ENCODE data around the gene HEXB.
"Not testable (repeated sequence)": the region's sequence is repeated elsewhere in the genome, so short reads cannot be mapped to it uniquely, and the experiment has no call there.

Gene HEXB

GRCh38 chr5:74660140-74660539, 24.9 kb upstream of the HEXB start:
- no peak for DNase-seq

- DNase-seq = no peak
These were observed 24.2 kb upstream of the HEXB start for GRCh38 chr5:74660873-74661272.

DNA sequence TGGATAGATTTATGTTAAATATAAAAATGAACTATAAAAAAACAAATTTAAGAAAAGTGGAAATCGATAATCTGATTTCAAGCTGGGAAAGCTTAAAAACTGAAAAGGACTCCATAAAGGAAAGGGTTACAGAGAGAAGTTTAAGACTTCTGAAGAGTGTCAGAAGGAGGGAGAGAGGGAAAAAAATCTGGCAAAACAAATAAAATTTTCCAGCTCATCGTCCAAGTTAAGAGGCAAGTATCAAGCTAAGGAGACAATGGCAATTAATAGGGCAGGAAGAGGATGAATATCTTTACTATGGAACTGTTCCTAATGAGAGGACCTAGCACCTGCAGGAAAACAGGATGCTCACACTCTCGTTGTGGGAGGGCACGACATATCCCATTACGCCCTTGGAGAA, 20.5 kb upstream of the HEXB start:
- no peak for DNase-seq

DNA sequence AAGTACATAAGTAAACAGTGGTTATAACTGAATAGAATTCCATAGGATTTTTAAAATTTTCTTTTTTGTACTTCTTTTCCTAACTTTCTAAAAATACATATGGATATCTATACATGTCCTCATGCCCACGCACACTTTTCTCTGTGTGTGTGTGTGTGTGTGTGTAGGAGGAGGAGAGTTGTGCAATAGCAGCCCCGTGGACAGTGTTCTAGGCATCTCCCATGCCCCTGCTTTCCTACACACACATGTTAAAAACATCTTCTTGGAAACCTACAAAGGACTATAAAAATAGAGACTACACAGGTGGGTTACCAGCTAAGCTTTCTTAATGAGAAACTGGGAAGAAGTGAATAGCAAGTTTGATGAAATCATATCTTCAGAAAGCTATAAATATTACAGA, 19.8 kb upstream of the HEXB start:
- DNase-seq = no peak

DNA sequence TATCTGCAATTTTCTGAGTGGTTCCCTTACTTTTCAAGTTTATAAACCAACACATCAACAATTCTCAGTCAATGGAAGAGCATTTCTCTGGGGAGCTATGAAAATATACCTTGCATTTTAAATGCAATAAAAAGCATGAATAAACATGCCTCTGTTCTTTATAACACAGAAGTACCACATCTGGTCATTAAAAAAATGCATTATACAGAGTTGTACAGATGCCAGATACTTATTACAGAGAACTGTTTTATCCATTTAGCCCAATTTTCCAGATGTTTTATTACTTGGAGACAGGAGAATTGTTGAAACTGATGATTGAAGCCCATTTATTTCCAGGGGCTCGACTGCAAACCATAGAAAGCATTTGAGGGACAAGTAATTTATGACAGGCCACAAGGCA, 19.2 kb upstream of the HEXB start:
- DNase-seq = no peak

GRCh38 chr5:74667396-74667795, 17.6 kb upstream of the HEXB start:
- no peak for DNase-seq

GRCh38 chr5:74669821-74670220, 15.2 kb upstream of the HEXB start:
- DNase-seq = no peak

GRCh38 chr5:74670396-74671038, 14.5 kb upstream of the HEXB start:
- no peak for DNase-seq

DNA sequence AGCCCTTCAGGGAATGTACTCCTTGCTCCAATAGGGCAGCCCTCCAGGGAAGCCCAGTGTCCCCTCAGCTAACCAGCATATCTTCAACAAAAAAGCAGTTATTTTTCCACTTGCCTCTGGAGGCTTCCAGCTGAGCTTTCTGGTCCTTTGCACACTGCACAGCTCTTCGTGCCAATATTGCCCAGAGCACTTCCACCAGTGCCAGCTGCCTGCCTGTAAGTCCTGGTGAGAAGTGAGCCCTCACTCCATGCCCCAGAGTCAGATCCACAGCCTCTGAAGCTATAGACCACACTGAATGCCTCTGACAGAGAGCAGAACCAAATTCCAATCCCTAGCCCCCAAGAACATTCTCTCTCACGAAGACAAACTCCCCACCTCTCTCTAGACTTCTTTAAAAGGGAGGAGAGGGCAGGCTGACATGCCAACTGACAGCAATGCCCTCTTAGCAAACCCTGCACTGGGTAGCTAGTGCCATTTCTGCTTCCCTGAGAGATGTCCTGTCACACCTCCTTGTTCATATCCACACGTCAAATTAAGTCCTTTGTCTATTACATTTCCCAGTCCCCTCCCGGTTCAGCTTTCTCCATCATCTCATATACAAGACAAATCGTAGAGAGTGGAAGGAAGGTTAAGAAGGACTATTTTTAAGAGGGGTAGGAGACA, 12.7 kb upstream of the HEXB start:
- no peak for DNase-seq

DNA sequence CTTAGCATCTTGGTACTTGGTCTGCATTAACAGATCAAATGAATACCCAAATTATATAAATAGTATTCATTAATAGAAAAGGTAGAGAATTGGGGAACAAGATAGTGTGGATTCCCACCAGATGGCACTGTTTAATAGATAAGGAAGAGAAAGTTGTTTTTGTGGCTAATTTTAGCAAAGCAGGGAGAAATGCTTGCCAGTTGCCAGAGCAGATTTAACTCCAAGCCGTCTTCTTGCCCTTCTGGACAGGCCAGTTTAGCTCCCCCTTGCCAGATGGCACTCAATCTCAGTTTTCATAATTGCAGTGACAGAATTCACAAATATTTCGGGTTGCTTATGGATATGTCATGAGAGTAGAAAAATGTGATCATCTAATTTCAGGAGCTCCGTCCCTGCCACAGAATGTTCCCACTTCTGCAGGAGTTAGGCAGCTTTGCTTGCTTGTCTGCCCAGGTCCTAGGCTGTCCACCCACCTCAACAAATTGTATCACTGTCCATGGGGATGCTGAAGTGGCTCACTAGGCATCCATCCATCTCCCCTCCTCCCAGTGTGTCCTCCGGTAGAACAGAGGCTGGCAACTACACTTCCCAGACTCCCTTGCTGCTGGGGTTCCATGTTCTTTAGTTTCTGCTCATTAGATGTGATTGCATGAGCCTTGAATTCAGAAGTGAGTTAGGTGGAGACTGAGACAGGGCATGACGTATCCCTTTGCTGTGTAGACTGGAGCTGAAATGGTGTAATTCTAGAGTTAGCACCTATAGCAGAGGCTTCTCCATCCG, 11.8 kb upstream of the HEXB start:
- DNase-seq = peak; percentile 55

- not testable (repeated sequence) for DNase-seq
These were observed 8.6 kb upstream of the HEXB start for GRCh38 chr5:74676466-74676865.

DNA sequence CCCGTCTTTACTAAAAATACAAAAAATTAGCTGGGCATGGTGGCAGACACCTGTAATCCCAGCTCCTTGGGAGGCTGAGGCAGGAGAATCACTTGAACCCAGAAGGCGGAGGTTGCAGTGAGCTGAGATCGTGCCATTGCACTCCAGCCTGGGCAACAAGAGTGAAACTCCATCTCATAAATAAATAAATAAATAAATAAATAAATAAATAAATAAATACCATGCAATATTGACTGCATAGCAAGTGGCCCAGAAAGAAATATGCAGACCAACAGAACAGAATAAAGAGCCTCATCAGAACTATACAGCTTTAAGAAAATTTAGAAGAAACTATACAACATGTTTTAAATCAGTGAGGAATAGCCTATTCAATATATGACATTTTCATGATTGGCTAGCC, 6.9 kb upstream of the HEXB start:
- DNase-seq = not testable (repeated sequence)

DNA sequence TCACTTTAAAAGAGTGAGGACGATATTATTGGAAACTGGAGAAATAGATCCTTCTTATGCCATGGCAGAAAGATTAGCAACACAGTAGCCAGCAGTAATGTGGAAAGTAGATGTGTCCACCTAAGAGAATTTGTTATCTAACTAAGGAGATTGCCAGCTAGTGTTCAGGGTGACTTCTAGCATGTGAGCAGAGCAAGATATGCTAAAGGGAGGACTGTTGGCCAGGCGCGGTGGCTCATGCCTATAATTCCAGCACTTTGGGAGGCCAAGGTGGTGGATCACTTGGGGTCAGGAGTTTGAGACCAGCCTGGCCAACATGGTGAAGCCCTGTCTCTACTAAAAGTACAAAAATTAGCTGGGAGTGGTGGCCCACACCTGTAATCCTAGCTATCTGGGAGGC, 5.7 kb upstream of the HEXB start:
- DNase-seq = not testable (repeated sequence)

- no peak for DNase-seq
These were observed 5.1 kb upstream of the HEXB start for GRCh38 chr5:74679966-74680365.

- no peak for DNase-seq
These were observed 1.1 kb downstream of the HEXB start for GRCh38 chr5:74685979-74686631.

DNA sequence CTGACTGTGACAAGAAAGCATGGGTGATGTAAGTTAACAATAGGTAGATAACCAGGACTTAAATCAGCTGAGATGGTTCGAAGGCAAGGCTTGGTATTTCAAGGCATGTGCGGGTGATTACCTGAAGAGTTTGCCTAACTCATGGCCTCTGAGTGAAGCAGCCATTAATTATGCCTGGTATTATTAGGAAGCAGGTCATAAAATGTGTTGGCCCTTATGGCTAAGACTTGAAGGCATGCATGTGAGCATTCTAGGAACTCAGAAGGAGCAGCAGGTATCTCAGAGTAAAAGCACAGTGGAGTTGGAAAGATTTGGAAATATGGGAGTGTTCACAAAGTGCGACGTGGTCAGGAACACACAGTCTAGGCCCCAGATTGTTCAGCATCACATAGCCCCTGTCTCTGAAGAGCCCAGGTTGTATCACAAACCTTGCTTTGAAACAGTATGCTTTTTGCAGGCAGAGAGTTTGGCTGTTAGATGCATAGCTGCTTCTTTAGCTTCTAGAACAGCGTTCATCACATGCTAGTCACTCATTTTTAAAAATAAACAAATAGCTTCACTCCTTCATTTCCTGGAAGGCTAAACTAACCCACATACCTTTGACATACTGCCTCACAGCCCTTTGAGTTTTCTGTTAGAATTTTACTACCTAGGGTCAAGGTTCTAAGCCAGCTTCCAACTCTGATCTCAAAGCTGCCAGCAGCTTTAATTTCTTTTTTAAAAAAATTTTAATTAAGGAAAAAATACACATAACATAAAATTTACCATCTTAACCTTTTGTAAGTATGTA, 2.1 kb downstream of the HEXB start:
- DNase-seq = no peak

DNA sequence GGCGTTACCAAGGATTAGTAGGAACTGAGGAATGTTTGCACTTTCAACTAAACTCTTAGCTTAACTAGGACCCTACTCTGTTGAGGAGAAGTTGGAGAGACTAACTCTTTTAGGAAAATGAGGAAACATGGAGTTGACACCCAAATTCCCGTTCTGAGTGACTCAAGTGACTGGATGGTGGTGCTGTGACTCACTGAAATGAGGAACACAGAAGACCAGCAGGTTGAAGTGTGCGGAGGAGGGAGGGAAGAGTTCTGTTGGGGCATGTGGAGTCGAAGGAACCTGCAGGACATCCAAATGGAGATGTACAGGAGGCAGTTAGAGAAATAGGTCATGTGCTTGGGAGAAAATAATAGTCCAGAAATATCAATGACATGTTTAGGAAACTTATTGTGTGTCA, 8.2 kb downstream of the HEXB start:
- no peak for DNase-seq

DNA sequence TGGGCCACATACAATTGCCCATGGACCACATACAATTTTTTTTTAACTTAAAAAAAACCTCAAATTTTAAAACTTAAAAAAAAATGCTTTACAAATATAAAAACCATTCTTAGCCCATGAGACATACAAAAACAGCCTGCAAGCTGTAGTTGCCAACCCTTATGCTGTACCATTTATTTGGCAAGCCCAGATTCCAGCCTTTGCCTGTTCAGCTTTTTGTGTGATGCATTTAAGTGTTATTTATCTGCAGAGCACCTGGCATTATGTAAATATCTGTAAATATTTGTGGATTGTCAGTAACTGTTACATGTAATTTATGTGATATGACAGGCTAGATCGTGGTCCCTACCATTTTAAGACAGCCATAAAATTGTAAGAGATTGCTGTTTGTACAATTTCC, 32.6 kb downstream of the HEXB start:
- no peak for DNase-seq

GRCh38 chr5:74722271-74722670, 37.2 kb downstream of the HEXB start:
- DNase-seq = no peak

DNA sequence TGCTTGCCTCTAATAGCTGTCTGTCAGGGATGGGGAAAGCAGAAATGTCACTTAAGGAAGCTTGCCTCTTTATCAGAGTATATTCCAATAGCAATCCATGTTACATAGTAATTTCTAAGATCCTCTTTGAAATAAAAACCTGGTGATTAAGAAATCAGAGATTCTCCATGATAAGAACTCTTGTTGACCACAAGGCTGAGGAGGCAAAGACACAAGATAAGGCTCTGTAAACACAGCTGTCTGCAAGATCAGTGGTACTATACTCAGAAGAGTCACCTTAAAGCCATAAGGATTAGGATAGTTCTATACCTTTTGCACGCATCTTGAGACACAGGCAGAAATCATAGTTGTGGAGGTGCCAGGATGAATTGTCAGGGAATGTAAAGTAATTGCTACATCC, 40.3 kb downstream of the HEXB start:
- DNase-seq = no peak

DNA sequence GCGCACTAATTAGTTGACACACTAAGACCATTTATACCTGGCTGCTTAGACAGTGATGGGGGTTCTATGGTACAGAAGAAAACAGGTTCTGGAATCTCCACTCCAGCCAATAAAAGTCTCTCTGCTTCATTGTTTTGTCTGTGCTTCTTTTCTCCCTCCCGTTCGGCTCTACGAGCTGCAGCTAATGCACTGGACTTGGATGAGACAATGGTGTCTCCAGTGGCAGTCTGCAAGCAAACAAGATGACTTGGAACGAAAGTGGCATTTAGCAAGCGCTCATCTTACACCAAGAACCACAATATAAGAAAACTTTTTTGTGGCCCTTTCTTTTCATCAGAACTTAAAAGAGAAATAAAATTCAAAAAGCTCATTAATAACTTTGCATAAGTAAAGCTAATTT, 51.7 kb downstream of the HEXB start:
- no peak for DNase-seq

GRCh38 chr5:74738406-74738805, 53.4 kb downstream of the HEXB start:
- no peak for DNase-seq

DNA sequence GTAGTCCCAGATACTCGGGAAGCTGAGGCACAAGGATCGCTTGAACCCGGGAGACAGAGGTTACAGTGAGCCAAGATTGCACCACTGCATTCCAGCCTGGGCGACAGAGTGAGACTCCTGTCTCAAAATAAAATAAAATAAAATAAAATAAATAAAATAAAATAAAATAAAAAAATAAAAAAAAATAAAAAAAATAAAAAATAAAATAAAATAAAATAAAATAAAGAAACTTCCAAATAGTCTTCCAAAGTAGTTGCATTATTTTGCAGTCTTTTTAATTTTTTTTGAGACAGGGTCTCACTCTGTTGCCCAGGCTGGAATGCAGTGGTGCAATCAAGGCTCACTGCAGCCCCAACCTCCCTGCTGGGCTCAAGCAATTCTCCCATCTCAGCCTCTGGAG, 63.7 kb downstream of the HEXB start:
- DNase-seq = not testable (repeated sequence)

Measured in kidney glomerular epithelial cell (primary cell).